ENCODE measurements around the gene SPATA7.

DNA sequence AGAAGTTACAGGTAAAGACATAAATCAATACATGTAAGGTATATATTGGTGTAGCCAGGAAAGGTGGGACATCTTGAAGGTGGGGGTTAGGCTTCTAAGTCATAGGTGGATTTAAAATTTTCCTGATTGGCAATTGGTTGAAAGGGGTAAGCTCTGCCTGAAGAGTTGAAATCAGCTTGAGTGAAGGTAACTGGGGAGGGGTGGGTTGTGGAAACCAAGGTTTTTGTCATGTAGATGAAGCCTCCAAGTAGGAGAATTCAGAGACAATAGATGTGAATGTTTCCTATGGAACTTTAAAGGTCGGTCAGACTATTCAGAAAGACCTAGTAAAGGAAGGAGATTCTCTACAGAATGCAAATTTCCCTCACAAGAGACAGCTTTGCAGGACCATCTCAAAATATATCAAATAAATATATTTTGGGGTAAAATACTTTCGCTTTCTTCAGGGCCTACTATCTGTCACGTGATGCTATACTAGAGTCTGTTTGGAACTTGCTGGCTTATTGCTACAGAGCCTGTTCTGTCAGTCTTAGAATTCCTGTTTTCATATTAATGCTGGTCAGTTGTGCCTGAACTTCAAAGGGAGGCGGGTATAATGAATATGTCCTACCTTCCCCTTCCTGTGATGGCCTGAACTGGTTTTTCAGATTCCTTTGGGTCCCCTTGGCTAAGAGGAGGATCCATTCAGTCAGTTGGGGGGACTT is 20.6 kb upstream of the SPATA7 start:
- TF ChIP-seq, protein P1, sequence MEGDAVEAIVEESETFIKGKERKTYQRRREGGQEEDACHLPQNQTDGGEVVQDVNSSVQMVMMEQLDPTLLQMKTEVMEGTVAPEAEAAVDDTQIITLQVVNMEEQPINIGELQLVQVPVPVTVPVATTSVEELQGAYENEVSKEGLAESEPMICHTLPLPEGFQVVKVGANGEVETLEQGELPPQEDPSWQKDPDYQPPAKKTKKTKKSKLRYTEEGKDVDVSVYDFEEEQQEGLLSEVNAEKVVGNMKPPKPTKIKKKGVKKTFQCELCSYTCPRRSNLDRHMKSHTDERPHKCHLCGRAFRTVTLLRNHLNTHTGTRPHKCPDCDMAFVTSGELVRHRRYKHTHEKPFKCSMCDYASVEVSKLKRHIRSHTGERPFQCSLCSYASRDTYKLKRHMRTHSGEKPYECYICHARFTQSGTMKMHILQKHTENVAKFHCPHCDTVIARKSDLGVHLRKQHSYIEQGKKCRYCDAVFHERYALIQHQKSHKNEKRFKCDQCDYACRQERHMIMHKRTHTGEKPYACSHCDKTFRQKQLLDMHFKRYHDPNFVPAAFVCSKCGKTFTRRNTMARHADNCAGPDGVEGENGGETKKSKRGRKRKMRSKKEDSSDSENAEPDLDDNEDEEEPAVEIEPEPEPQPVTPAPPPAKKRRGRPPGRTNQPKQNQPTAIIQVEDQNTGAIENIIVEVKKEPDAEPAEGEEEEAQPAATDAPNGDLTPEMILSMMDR (IDR thresholded peaks at IDR 0.05; ENCODE audit: poor library complexity) = no peak
- TF ChIP-seq EZH2 (IDR thresholded peaks at IDR 0.05; ENCODE audit: borderline replicate concordance) = no peak
- TF ChIP-seq EZH2phosphoT487 (IDR thresholded peaks at IDR 0.05; ENCODE audit: low read depth, severe bottlenecking, unreplicated experiment) = no peak
